K562 (cell line): ENCODE data around the gene OR2A25. TPM values are rescaled to one million over a fixed set of nuclear protein-coding genes. Genes with fewer than 3 reads are reported as not detected.

Experiments used
- ATAC-seq: fragments of 200-7000 bp; cut with Tn5 transposase; 3 replicates; pipeline ENCODE4 v1.9.1; 2020; ENCODE audit warnings: moderate library complexity
- BruUV-seq: library from RNA; stranded (reverse); fragments of 400-500 nt; replicated peaks from 2 replicates; lab custom pipeline; 2021; lab: Mats Ljungman, UMichigan
- CTCF ChIA-PET: fragments of 300-600 bp; formaldehyde crosslinking; extraction: SDS; loops from one replicate; lab custom pipeline; 2021; ENCODE audit warnings: low intra/inter-chr PET ratio; lab: Yijun Ruan, JAX
- POLR2A ChIA-PET: fragments of 300-600, 350-650 bp; sonication (Branson Sonifier 250); formaldehyde crosslinking; extraction: SDS; loops from one replicate; lab custom pipeline; 2021; ENCODE audit warnings: antibody characterized with exemption, inconsistent platforms; lab: Yijun Ruan, JAX
- DNase-seq, 4 experiments: peaks; one replicate each; pipeline versions ENCODE4 v3.0.0 to v3.0.0-alpha.2; 2011 to 2018; ENCODE audit warnings: low spot score in 3 of 4, mixed read lengths in 3 of 4; ENCODE audit errors: extremely low read depth in 1 of 4
- FAIRE-seq: peaks from 2 replicates; lab custom pipeline; 2011; peaks lifted over from hg19 to GRCh38; lab: Jason Lieb, UNC
- H2AFZ ChIP-seq: 2 replicates; pipeline ENCODE4 v1.6.0; 2011; ENCODE audit warnings: low read depth, low read length, control low read depth, inconsistent platforms
- H3K27ac ChIP-seq: fragments of 200-600 bp; 3 replicates; pipeline ENCODE4 v1.8.0; 2011; ENCODE audit warnings: low read depth, mild to moderate bottlenecking, control low read depth, inconsistent platforms, low read length, moderate library complexity, mixed read lengths; ENCODE audit errors: extremely low read depth
- H3K27me3 ChIP-seq, 2 experiments: fragments of 300-600 bp in 1 of 2; 2 replicates in 1 of 2; 3 replicates in 1 of 2; pipeline versions ENCODE4 v1.6.0 to v1.8.0; 2011; ENCODE audit warnings: inconsistent platforms in 2 of 2, low read length in 2 of 2, mild to moderate bottlenecking in 1 of 2, mixed read lengths in 1 of 2, moderate library complexity in 1 of 2; ENCODE audit not compliant: control insufficient read depth in 2 of 2, insufficient read depth in 2 of 2
- H3K36me3 ChIP-seq: fragments of 300-600 bp; 3 replicates; pipeline ENCODE4 v1.8.0; 2011; ENCODE audit warnings: mild to moderate bottlenecking, low read length, inconsistent platforms; ENCODE audit not compliant: control insufficient read depth, insufficient read depth
- H3K4me1 ChIP-seq, 2 experiments: fragments of 200-600 bp in 1 of 2; replicated peaks in 1 of 2; 2 replicates in 1 of 2; 3 replicates in 1 of 2; pipeline versions ENCODE4 v1.5.1 to v1.8.0; 2011; ENCODE audit warnings: inconsistent platforms in 2 of 2, low read length in 2 of 2, mild to moderate bottlenecking in 1 of 2, mixed read lengths in 1 of 2, moderate library complexity in 1 of 2; ENCODE audit not compliant: control insufficient read depth in 2 of 2, insufficient read depth in 2 of 2
- H3K4me2 ChIP-seq: 2 replicates; pipeline ENCODE4 v1.6.1; 2011; ENCODE audit warnings: low read length, control low read depth, inconsistent platforms, mixed read lengths; ENCODE audit not compliant: insufficient read depth
- H3K4me3 ChIP-seq: fragments of 200-600 bp; sonication (generic), shearing (Covaris generic); 2 replicates; pipeline ENCODE4 v1.5.1; 2016; ENCODE audit warnings: control low read depth, inconsistent platforms
- H3K79me2 ChIP-seq: fragments of 200-600 bp; 3 replicates; pipeline ENCODE4 v1.8.0; 2011; ENCODE audit warnings: low read length, inconsistent platforms; ENCODE audit not compliant: control insufficient read depth, insufficient read depth
- H3K9ac ChIP-seq, 2 experiments: 2 replicates each; pipeline versions ENCODE4 v1.6.0 to v1.6.1; 2011; ENCODE audit warnings: low read depth in 2 of 2, low read length in 2 of 2, control low read depth in 1 of 2, inconsistent platforms in 1 of 2, mild to moderate bottlenecking in 1 of 2, mixed read lengths in 1 of 2; ENCODE audit not compliant: insufficient read depth in 1 of 2
- H3K9me1 ChIP-seq: one replicate; pipeline ENCODE4 v1.6.0; 2011; ENCODE audit warnings: inconsistent platforms, mild to moderate bottlenecking, low read length, moderate library complexity; ENCODE audit not compliant: control insufficient read depth, insufficient read depth
- H3K9me3 ChIP-seq: replicated peaks from 2 replicates; pipeline ENCODE4 v1.5.1; 2011; ENCODE audit warnings: low read depth, low read length, inconsistent platforms; ENCODE audit not compliant: control insufficient read depth, insufficient read depth
- H4K20me1 ChIP-seq: replicated peaks from 2 replicates; pipeline ENCODE4 v1.6.1; 2011; ENCODE audit warnings: low read length, inconsistent platforms, mixed read lengths; ENCODE audit not compliant: control insufficient read depth, insufficient read depth
- C11orf30 ChIP-seq: fragments of 450-650 bp; IDR thresholded peaks from 2 replicates; pipeline ENCODE4 v1.6.1; 2016; ENCODE audit warnings: low read depth, mild to moderate bottlenecking
- DDX20 ChIP-seq: fragments of 450-650 bp; IDR thresholded peaks from 2 replicates; pipeline ENCODE4 v1.6.1; 2016; ENCODE audit warnings: missing genetic modification characterization, low read depth, mild to moderate bottlenecking, missing compliant biosample characterization, moderate library complexity
- PYGO2 ChIP-seq: fragments of 450-650 bp; IDR thresholded peaks from 2 replicates; pipeline ENCODE4 v1.6.1; 2016; ENCODE audit warnings: mild to moderate bottlenecking, missing genetic modification characterization, moderate library complexity, missing compliant biosample characterization
- RFX1 ChIP-seq: fragments of 450-650 bp; IDR thresholded peaks from 2 replicates; pipeline ENCODE4 v1.6.1; 2016; ENCODE audit warnings: mild to moderate bottlenecking, moderate library complexity
- ZNF316 ChIP-seq: fragments of 450-650 bp; IDR thresholded peaks from 2 replicates; pipeline ENCODE4 v1.6.1; 2016
- ZNF324 ChIP-seq: fragments of 250-450 bp; sonication (Bioruptor Pico); IDR thresholded peaks from 2 replicates; pipeline ENCODE4 v1.4.0; 2020; ENCODE audit warnings: mild to moderate bottlenecking
- WGBS: fragments of 100-300 bp; shearing (Covaris generic); methylation state at CpG from one replicate; pipeline ENCODE4 v1.1.6; 2016; ENCODE audit warnings: low coverage, mixed read lengths; ENCODE audit not compliant: insufficient coverage; ENCODE audit errors: missing lambda C conversion rate; 5-methylcytosine and 5-hydroxymethylcytosine counted together
- in situ Hi-C: fragments of 300-500 bp; cut with MboI; formaldehyde crosslinking; loops from 4 replicates; pipeline ENCODE4 v1.15.0; 2018; ENCODE audit warnings: inconsistent platforms, mixed read lengths
- intact Hi-C: fragments of 100-400 bp; cut with micrococcal nuclease; formaldehyde crosslinking; loops from 2 replicates; pipeline ENCODE4 v1.14.2; 2022
- polyA plus RNA-seq, 8 experiments: library from polyadenylated mRNA; depleted of rRNA in 4 of 8; stranded (reverse) in 5 of 8; unstranded in 3 of 8; fragments of >200 nt; fragmentation: Nextera tagmentation in 2 of 8; fragmentation: Illumina TruSeq in 1 of 8; extraction: Ambion mirVana in 2 of 8; extraction: Trizol in 1 of 8; gene quantifications; 2 replicates each; pipeline versions ENCODE4 v1.2.1 to v1.2.3, GENCODE V29; 2011 to 2014; ENCODE audit warnings: inconsistent platforms in 1 of 8, missing spikeins in 1 of 8
- total RNA-seq, 7 experiments: library from RNA; depleted of rRNA in 6 of 7; stranded (reverse); fragments of >200 nt in 6 of 7; fragmentation: Illumina TruSeq in 2 of 7; extraction: Trizol in 2 of 7; gene quantifications; 2 replicates each; pipeline versions ENCODE4 v1.2.1 to v1.2.3, GENCODE V29; 2011 to 2021; ENCODE audit warnings: low replicate concordance in 1 of 7

Gene OR2A25
- total and polyA plus RNA-seq, 9 of the 15 experiments (the other 6 are each of a cell fraction or from before 2014, with no cell fraction given) = not detected

GRCh38 chr7:144023171-144023827 lies 46.3 kb upstream of the OR2A25 start:
- BruUV-seq = no TSS peak
- ChIA-PET POLR2A (no interaction called here), CTCF (interaction anchor here (0.6 kb wide), 1 partner anchor 717 kb away, joined by 4 read pairs; no protein-coding TSS in a partner anchor)
- no peaks in the 10 kb centered on the region for H4K20me1 ChIP-seq
- no peak overlapping the region for H3K4me3 ChIP-seq
- no peaks in the 10 kb centered on the region for H3K36me3 ChIP-seq
- WGBS = 0% methylated on average over 4 of the region's 4 CpGs
- DNase-seq (no peak), FAIRE-seq (no peak), ATAC-seq (no peak)
- no peaks in the 10 kb centered on the region for H3K79me2 ChIP-seq
- no peak overlapping the region for H3K4me2 ChIP-seq
- no peak overlapping the region for H2AFZ ChIP-seq
- intact Hi-C loops (loop anchor here (5.0 kb wide), 1 partner anchor 36 kb away; no protein-coding TSS in a partner anchor), in situ Hi-C loops (no loop called here)
- no peaks in the 10 kb centered on the region for H3K9me1 ChIP-seq
- no peaks in the 10 kb centered on the region for H3K9me3 ChIP-seq
- H3K27me3 ChIP-seq = peaks cover 0 to 3% of the 10 kb centered on the region in 2 experiments; a peak in 1 of 5 replicates
- no peak overlapping the region for H3K27ac ChIP-seq
- H3K9ac ChIP-seq = no peak overlapping the region
- H3K4me1 ChIP-seq = no peaks in the 10 kb centered on the region
- TF ChIP-seq RFX1 = peak; percentile 85
- peak; percentile 72 for TF ChIP-seq ZNF316
- no peak for TF ChIP-seq DDX20 (tag)
- peak; percentile 31; the same call in 1 of the 2 replicates for TF ChIP-seq C11orf30
- TF ChIP-seq ZNF324 (CRISPR knock-in tag) = no peak
- TF ChIP-seq PYGO2 (tag) = no peak
